Stimulated activated CD4-positive, alpha-beta T cell treated with anti-CD3 and anti-CD28 coated beads, Interleukin-15, amount 100 ng/mL, for 48 hours (primary cell): ENCODE measurements around the gene DHCR24.

Source experiments
- DNase-seq, 2 donors: peaks; one replicate each; pipeline ENCODE4 v3.0.0-alpha.2; 2020; ENCODE audit warnings: low read depth in 2 of 2

Gene DHCR24

DNA sequence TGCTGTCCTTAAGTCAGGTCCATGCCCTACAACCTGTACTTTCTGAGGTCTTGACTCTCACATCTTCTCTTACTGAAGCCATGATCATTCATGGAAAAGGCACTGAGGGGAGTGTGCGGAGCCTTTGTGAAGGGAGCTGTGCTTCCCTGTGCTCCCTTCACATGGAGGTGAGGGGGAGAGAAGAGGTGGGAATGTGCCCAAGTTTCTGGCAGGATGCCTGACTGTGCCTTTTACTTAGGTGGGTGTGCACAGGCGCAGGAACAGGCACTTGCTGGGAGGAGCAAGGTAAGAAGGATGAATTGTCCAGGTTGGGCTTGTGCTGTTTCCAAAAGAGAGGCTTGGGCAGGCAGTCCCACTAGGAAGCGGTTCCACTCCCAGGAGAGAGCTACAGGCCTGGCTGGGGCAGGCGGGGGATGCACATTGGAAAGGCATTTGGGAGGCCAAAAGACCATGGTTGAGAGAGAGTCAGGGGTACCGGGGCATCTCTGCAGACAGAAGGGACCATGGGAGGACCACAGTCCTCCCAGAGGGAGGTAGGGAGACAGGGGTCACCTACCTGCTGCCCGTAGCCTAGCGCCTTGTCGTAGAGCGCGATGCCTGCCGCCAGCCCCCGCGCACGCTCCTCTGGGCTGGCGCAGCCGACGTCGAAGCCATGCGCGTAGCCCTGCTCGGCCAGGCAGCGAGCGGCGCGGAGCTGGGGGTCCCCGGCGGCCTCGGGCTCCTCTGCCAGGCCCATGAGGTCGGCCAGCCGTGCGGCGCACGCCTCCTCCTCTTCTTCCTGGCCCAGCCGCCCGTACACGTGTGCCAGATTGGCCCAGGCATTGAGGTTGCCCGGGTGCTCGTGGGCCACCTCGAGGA, 86.7 kb downstream of the DHCR24 start:
- DNase-seq: no peak
